Stimulated activated naive B cell treated with anti-CD40 and anti-IgM and Interleukin-4, amounts not matched to agents 10 μg/mL and 1 μg/mL and 100 μg/mL, for 72 hours (primary cell): ENCODE results near the gene USP34.
"Not testable (repeated sequence)": the region's sequence is repeated elsewhere in the genome, so short reads cannot be mapped to it uniquely, and the experiment has no call there.

ENCODE experiments used
- ATAC-seq, 2 donors: fragments of 150-1000 bp; cut with Tn5 transposase; replicated peaks; 2 replicates each; pipeline ENCODE4 v1.10.0; 2021; ENCODE audit warnings: moderate library complexity in 1 of 2
- DNase-seq: peaks from one replicate; pipeline ENCODE4 v3.0.0; 2021
- H3K27ac Mint-ChIP-seq: one replicate; pipeline ENCODE4 v1.8.0; 2022; ENCODE audit warnings: mild to moderate bottlenecking, mixed read lengths
- H3K27me3 Mint-ChIP-seq, 2 donors: one replicate each; pipeline ENCODE4 v1.8.0; 2022; ENCODE audit warnings: mixed read lengths in 2 of 2
- H3K36me3 Mint-ChIP-seq, 2 donors: one replicate each; pipeline ENCODE4 v1.8.0; 2022; ENCODE audit warnings: mixed read lengths in 2 of 2, mild to moderate bottlenecking in 1 of 2
- H3K4me1 Mint-ChIP-seq, 2 donors: one replicate each; pipeline ENCODE4 v1.8.0; 2022; ENCODE audit warnings: mixed read lengths in 2 of 2, mild to moderate bottlenecking in 1 of 2
- H3K4me3 Mint-ChIP-seq, 2 donors: one replicate each; pipeline ENCODE4 v1.8.0; 2022; ENCODE audit warnings: mild to moderate bottlenecking in 2 of 2, mixed read lengths in 2 of 2, moderate library complexity in 1 of 2
- H3K9me3 Mint-ChIP-seq, 2 donors: one replicate each; pipeline ENCODE4 v1.8.0; 2022; ENCODE audit warnings: mixed read lengths in 2 of 2, mild to moderate bottlenecking in 1 of 2

Gene USP34

GRCh38 chr2:61452392-61452791 is 18.5 kb downstream of the USP34 start:
- Mint-ChIP-seq H3K4me3 (no peak overlapping the region), H3K27ac (no peak overlapping the region), H3K9me3 (no peaks in the 10 kb centered on the region), H3K27me3 (no peaks in the 10 kb centered on the region), H3K36me3 (peaks cover 13 to 26% of the 10 kb centered on the region in 2 donors), H3K4me1 (peaks cover 18 to 62% of the 10 kb centered on the region in 2 donors)
- ATAC-seq = no peak
- DNase-seq = no peak

- DNase-seq = no peak
- Mint-ChIP-seq H3K9me3 (no peaks in the 10 kb centered on the region), H3K4me1 (peaks cover 13 to 57% of the 10 kb centered on the region in 2 donors), H3K36me3 (peaks cover 13 to 26% of the 10 kb centered on the region in 2 donors), H3K27ac (peak overlapping the region; percentile 77), H3K4me3 (no peak overlapping the region), H3K27me3 (no peaks in the 10 kb centered on the region)
- no peak for ATAC-seq
Measured at GRCh38 chr2:61451178-61451577, 19.7 kb downstream of the USP34 start.

- Mint-ChIP-seq H3K36me3 (peaks cover 13 to 28% of the 10 kb centered on the region in 2 donors), H3K27me3 (no peaks in the 10 kb centered on the region), H3K9me3 (no peaks in the 10 kb centered on the region), H3K4me3 (no peak overlapping the region), H3K27ac (peak overlapping the region; percentile 79), H3K4me1 (peaks cover 13 to 53% of the 10 kb centered on the region in 2 donors)
- ATAC-seq (peak; percentile 96), DNase-seq (no peak)
Measured at GRCh38 chr2:61450144-61450543, 20.7 kb downstream of the USP34 start.

GRCh38 chr2:61448229-61448628 is 22.7 kb downstream of the USP34 start:
- Mint-ChIP-seq H3K27me3 (no peaks in the 10 kb centered on the region), H3K36me3 (peaks cover 25 to 45% of the 10 kb centered on the region in 2 donors), H3K4me1 (peaks cover 23 to 69% of the 10 kb centered on the region in 2 donors), H3K4me3 (no peak overlapping the region), H3K9me3 (peaks cover 3 to 5% of the 10 kb centered on the region in 2 donors), H3K27ac (peak overlapping the region; percentile 37)
- no peak for DNase-seq
- ATAC-seq = no peak

DNA sequence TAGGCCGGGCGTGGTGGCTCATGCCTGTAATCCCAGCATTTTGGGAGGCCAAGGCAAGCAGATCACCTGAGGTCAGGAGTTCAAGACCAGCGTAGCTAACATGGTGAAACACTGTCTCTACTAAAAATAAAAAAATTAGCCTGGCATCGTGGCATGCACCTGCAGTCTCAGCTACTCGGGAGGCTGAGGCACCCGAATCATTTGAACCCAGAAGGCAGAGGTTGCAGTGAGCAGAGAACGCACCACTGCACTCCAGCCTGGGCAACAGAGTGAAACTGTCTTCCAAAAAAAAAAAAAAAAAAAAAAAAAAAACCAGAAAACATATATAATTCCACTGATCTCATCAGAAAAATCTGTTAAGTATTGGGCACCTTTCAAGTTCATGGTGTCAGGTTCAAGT is 23.9 kb downstream of the USP34 start:
- H3K9me3 Mint-ChIP-seq, H3K4me3 Mint-ChIP-seq, DNase-seq, H3K27ac Mint-ChIP-seq, H3K27me3 Mint-ChIP-seq, ATAC-seq: not testable (repeated sequence)
- peaks cover 28 to 51% of the 10 kb centered on the region in 2 donors for H3K36me3 Mint-ChIP-seq
- peaks cover 29 to 72% of the 10 kb centered on the region in 2 donors for H3K4me1 Mint-ChIP-seq

- Mint-ChIP-seq H3K9me3 (peaks cover 9 to 12% of the 10 kb centered on the region in 2 donors), H3K4me1 (peaks cover 36 to 73% of the 10 kb centered on the region in 2 donors), H3K27ac (peak overlapping the region; percentile 86), H3K27me3 (no peaks in the 10 kb centered on the region), H3K4me3 (peak overlapping the region in 1 of 2 donors; percentile 2), H3K36me3 (peaks cover 28 to 47% of the 10 kb centered on the region in 2 donors)
- DNase-seq (peak; percentile 27), ATAC-seq (peak; percentile 97 to 98)
Measured at GRCh38 chr2:61443342-61444041, 27.4 kb downstream of the USP34 start.

DNA sequence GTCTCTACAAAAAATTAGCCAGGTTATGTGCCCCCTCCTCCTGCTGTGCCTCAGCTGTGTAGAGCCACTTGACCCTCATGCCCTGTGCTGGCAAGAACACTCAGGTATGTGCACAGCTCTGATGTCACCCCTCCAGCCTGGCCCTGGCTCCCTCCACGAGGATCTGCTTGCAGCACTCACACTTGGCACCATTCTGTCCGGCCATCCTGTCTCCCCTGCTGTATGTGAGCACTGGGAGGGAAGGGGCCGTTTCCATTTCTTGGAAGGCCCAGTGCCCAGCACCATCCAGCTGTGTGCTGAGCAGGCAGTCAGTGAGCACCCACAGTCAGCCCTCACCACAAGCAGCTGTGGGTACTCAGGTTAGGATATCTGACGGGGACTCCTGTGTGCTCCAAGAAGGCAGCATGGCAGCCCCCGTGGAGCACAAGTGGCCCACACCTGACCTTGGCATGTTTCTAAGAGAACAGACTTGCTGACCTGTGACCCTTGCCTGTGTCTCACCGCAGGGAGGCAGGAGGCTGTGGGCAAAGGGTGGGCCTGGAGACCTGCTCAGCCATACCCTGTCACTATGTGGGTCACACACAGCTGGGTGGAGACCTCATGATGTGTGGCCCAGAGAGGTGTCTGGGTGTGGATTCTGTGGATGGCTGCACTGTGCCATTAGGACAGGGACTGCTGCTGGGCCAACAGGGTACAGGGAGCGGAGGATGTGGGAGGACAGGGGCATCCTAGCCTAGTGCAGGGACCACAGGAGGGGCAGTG is 31.5 kb downstream of the USP34 start:
- DNase-seq = no peak
- no peak for ATAC-seq
- no peak overlapping the region for H3K4me3 Mint-ChIP-seq
- peak overlapping the region; percentile 81 for H3K27ac Mint-ChIP-seq
- peaks cover 36 to 52% of the 10 kb centered on the region in 2 donors for H3K36me3 Mint-ChIP-seq
- no peaks in the 10 kb centered on the region for H3K27me3 Mint-ChIP-seq
- H3K4me1 Mint-ChIP-seq = peaks cover 54 to 80% of the 10 kb centered on the region in 2 donors
- H3K9me3 Mint-ChIP-seq = peaks cover 16 to 21% of the 10 kb centered on the region in 2 donors

GRCh38 chr2:61438670-61439069 is 32.2 kb downstream of the USP34 start:
- peaks cover 32 to 52% of the 10 kb centered on the region in 2 donors for H3K36me3 Mint-ChIP-seq
- DNase-seq (no peak), ATAC-seq (no peak)
- H3K4me3 Mint-ChIP-seq = no peak overlapping the region
- H3K9me3 Mint-ChIP-seq = peaks cover 15 to 21% of the 10 kb centered on the region in 2 donors
- peak overlapping the region; percentile 57 for H3K27ac Mint-ChIP-seq
- peaks cover 60 to 80% of the 10 kb centered on the region in 2 donors for H3K4me1 Mint-ChIP-seq
- no peaks in the 10 kb centered on the region for H3K27me3 Mint-ChIP-seq

GRCh38 chr2:61437170-61437569 is 33.7 kb downstream of the USP34 start:
- Mint-ChIP-seq H3K4me1 (peaks cover 56 to 78% of the 10 kb centered on the region in 2 donors), H3K27ac (peak overlapping the region; percentile 33), H3K27me3 (no peaks in the 10 kb centered on the region), H3K9me3 (peaks cover 15% of the 10 kb centered on the region in 2 donors), H3K4me3 (no peak overlapping the region), H3K36me3 (peaks cover 25 to 46% of the 10 kb centered on the region in 2 donors)
- no peak for DNase-seq
- ATAC-seq = no peak

DNA sequence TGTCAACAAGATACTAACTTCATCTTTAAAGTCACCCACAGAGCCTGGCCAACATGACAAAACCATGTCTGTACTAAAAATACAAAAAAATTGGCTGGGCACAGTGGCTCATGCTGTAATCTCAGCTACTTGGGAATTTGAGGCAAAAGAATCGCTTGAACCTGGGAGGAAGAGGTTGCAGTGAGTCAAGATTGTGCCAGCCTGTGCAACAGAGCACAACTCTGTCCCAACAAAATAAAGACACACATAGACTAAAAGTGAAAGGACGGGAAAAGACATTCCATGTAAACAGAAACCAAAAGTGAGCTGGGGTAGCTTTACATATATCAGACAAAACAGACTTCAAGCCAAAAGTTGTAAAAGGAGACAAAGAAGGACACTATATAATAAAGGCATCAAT is 34.8 kb downstream of the USP34 start:
- peaks cover 15% of the 10 kb centered on the region in 2 donors for H3K9me3 Mint-ChIP-seq
- H3K27ac Mint-ChIP-seq = peak overlapping the region; percentile 1
- H3K27me3 Mint-ChIP-seq = no peaks in the 10 kb centered on the region
- peaks cover 50 to 68% of the 10 kb centered on the region in 2 donors for H3K4me1 Mint-ChIP-seq
- no peak overlapping the region for H3K4me3 Mint-ChIP-seq
- DNase-seq = no peak
- ATAC-seq = no peak
- peaks cover 25 to 43% of the 10 kb centered on the region in 2 donors for H3K36me3 Mint-ChIP-seq

DNA sequence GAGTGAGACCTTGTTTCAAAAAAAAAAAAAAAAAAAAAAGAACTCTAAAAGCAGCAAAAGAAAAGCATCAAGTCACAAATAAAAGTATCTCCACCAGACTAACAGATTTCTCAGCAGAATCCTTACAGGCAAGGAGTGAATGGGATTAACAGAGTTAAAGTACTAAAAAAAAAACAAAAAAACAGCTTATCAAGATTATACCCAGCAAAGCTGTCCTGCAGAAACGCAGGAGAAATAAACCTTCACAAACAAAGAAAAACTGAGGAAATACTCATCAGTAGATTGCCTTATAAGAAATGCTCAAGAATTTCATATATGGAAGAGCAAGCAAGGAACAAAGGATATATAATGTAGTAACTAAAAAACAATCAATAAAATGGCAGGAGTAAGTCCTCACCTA is 35.6 kb downstream of the USP34 start:
- Mint-ChIP-seq H3K36me3 (peaks cover 28 to 43% of the 10 kb centered on the region in 2 donors), H3K4me3 (no peak overlapping the region), H3K27ac (no peak overlapping the region), H3K9me3 (peaks cover 15% of the 10 kb centered on the region in 2 donors), H3K27me3 (no peaks in the 10 kb centered on the region), H3K4me1 (peaks cover 52 to 71% of the 10 kb centered on the region in 2 donors)
- no peak for DNase-seq
- ATAC-seq = no peak

GRCh38 chr2:61434314-61434713 is 36.6 kb downstream of the USP34 start:
- no peak overlapping the region for H3K4me3 Mint-ChIP-seq

DNA sequence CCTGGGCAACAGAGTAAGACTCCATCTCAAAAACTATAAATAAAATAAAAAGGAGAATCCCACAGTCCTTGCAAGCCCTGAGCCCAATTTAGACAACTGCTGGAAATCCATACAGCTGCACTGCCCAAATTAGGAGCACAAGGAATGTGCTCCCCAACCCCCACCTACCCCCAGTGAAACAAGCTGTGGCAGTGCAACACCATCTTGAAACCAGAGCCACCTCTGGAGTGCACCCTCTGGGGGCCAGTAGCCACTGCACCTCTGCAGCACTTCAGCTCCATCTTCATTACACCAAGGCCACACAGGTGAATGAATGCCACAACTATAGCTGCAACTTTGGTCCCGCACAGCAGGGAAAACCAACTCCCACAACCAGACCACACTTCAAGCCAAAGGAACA is 37.3 kb downstream of the USP34 start:
- peak overlapping the region; percentile 88 for H3K27ac Mint-ChIP-seq
- no peak overlapping the region for H3K4me3 Mint-ChIP-seq
- no peak for ATAC-seq
- H3K9me3 Mint-ChIP-seq = peaks cover 12 to 13% of the 10 kb centered on the region in 2 donors
- no peak for DNase-seq
- peaks cover 18 to 32% of the 10 kb centered on the region in 2 donors for H3K36me3 Mint-ChIP-seq
- H3K4me1 Mint-ChIP-seq = peaks cover 45 to 60% of the 10 kb centered on the region in 2 donors
- H3K27me3 Mint-ChIP-seq = no peaks in the 10 kb centered on the region

More at GRCh38 chr2:61434314-61434713, 36.6 kb downstream of the USP34 start:
- H3K36me3 Mint-ChIP-seq = peaks cover 23 to 38% of the 10 kb centered on the region in 2 donors
- ATAC-seq (peak; percentile 96 to 97), DNase-seq (no peak)
- peaks cover 49 to 65% of the 10 kb centered on the region in 2 donors for H3K4me1 Mint-ChIP-seq
- peaks cover 15% of the 10 kb centered on the region in 2 donors for H3K9me3 Mint-ChIP-seq
- H3K27me3 Mint-ChIP-seq = no peaks in the 10 kb centered on the region
- peak overlapping the region; percentile 88 for H3K27ac Mint-ChIP-seq

- peak overlapping the region; percentile 5 for H3K27ac Mint-ChIP-seq
- H3K27me3 Mint-ChIP-seq = no peaks in the 10 kb centered on the region
- H3K36me3 Mint-ChIP-seq = peaks cover 14 to 28% of the 10 kb centered on the region in 2 donors
- H3K4me3 Mint-ChIP-seq = no peak overlapping the region
- ATAC-seq (no peak), DNase-seq (no peak)
- peaks cover 45 to 65% of the 10 kb centered on the region in 2 donors for H3K4me1 Mint-ChIP-seq
- peaks cover 9 to 10% of the 10 kb centered on the region in 2 donors for H3K9me3 Mint-ChIP-seq
Measured at GRCh38 chr2:61432990-61433389, 37.9 kb downstream of the USP34 start.
